ENCODE measurements around the gene PNRC1. TPM values are rescaled to one million over a fixed set of nuclear protein-coding genes. Genes with fewer than 3 reads are reported as not detected.

PNRC1 gene
- total and polyA plus RNA-seq, 2 donors (not counting 1 experiment from before 2014, with no cell fraction given): 158 to 486 TPM

DNA sequence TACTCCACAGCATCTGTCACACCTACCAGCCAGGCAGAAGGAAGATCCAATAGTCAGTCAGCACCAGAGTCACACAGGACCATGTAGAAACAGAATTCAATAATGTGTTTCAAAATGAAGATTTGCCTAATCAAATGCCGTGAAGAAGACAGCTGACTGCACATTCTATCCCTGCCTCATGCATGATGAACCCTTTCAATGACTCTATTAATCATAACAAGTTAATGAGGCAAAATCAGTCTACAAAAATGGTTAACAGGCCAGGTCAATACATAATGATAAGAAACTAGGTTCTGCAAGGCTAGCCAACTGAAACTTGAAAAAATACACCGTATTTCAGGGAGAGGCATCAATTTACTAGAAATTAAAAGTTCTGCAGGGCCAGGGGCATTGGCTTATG lies 6.7 kb upstream of the PNRC1 start:
- H3K9me3 ChIP-seq (ENCODE audit: control extremely low read depth in 1 of 3, control insufficient read depth in 2 of 3, insufficient read depth in 1 of 3, low read length in 2 of 3): no peaks in the 10 kb centered on the region
- DNase-seq (no peak), ATAC-seq (ENCODE audit: low read depth) (no peak)
- H3K27ac Mint-ChIP-seq: no peak overlapping the region
- TF ChIP-seq EZH2 (IDR thresholded peaks at IDR 0.05; ENCODE audit: borderline replicate concordance, insufficient read depth, low read depth, low read length, poor library complexity, severe bottlenecking): no peak
- TF ChIP-seq, protein P1, sequence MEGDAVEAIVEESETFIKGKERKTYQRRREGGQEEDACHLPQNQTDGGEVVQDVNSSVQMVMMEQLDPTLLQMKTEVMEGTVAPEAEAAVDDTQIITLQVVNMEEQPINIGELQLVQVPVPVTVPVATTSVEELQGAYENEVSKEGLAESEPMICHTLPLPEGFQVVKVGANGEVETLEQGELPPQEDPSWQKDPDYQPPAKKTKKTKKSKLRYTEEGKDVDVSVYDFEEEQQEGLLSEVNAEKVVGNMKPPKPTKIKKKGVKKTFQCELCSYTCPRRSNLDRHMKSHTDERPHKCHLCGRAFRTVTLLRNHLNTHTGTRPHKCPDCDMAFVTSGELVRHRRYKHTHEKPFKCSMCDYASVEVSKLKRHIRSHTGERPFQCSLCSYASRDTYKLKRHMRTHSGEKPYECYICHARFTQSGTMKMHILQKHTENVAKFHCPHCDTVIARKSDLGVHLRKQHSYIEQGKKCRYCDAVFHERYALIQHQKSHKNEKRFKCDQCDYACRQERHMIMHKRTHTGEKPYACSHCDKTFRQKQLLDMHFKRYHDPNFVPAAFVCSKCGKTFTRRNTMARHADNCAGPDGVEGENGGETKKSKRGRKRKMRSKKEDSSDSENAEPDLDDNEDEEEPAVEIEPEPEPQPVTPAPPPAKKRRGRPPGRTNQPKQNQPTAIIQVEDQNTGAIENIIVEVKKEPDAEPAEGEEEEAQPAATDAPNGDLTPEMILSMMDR (IDR thresholded peaks at IDR 0.05): no peak
- no peak overlapping the region for H3K9ac ChIP-seq (ENCODE audit: low read length)
- WGBS (ENCODE audit: insufficient coverage): 10% methylated on average over 1 of the region's 2 CpGs
- no peaks in the 10 kb centered on the region for H3K27me3 Mint-ChIP-seq
- H3K4me3 Mint-ChIP-seq: no peak overlapping the region
- CTCF ChIA-PET: no interaction called here
- H4K20me1 ChIP-seq (ENCODE audit: control insufficient read depth, insufficient read depth, low read length, poor library complexity, severe bottlenecking): no peaks in the 10 kb centered on the region
- H3K27ac ChIP-seq (ENCODE audit: low read length in 2 of 2): no peak overlapping the region
- POLR2A ChIA-PET: interaction anchor here (0.6 kb wide), 1 partner anchor 1867 kb away, joined by 5 read pairs; no protein-coding TSS in a partner anchor
- no peak overlapping the region for H2AFZ ChIP-seq (ENCODE audit: insufficient read depth, low read depth, low read length, poor library complexity, severe bottlenecking)
- intact Hi-C loops (cut with micrococcal nuclease): no loop called here
- no peaks in the 10 kb centered on the region for H3K9me3 Mint-ChIP-seq (ENCODE audit: insufficient read depth)
- no peak overlapping the region for H3K4me3 ChIP-seq (ENCODE audit: control extremely low read depth in 1 of 5, extremely low read depth in 1 of 5, insufficient read depth in 1 of 5, low read depth in 2 of 5, low read length in 4 of 5)
- H3K36me3 ChIP-seq (replicated peaks in 1 of 2; ENCODE audit: control extremely low read depth in 1 of 2, control insufficient read depth in 1 of 2, extremely low read depth in 1 of 2, insufficient read depth in 2 of 2, low read length in 1 of 2): no peaks in the 10 kb centered on the region
- H3K4me1 Mint-ChIP-seq: peaks cover 5% of the 10 kb centered on the region
- no peak overlapping the region for H3K4me2 ChIP-seq (replicated peaks; ENCODE audit: low read depth, low read length, poor library complexity, severe bottlenecking)
- H3K27me3 ChIP-seq (replicated peaks in 1 of 4; ENCODE audit: control extremely low read depth in 1 of 4, control insufficient read depth in 3 of 4, insufficient read depth in 4 of 4, low read length in 3 of 4): no peaks in the 10 kb centered on the region
- peaks cover 16% of the 10 kb centered on the region for H3K79me2 ChIP-seq (ENCODE audit: control insufficient read depth, insufficient read depth, low read length)
- H3K4me1 ChIP-seq (ENCODE audit: control insufficient read depth in 2 of 2, insufficient read depth in 2 of 2, low read length in 2 of 2): peaks cover 0 to 4% of the 10 kb centered on the region in 2 donors

DNA sequence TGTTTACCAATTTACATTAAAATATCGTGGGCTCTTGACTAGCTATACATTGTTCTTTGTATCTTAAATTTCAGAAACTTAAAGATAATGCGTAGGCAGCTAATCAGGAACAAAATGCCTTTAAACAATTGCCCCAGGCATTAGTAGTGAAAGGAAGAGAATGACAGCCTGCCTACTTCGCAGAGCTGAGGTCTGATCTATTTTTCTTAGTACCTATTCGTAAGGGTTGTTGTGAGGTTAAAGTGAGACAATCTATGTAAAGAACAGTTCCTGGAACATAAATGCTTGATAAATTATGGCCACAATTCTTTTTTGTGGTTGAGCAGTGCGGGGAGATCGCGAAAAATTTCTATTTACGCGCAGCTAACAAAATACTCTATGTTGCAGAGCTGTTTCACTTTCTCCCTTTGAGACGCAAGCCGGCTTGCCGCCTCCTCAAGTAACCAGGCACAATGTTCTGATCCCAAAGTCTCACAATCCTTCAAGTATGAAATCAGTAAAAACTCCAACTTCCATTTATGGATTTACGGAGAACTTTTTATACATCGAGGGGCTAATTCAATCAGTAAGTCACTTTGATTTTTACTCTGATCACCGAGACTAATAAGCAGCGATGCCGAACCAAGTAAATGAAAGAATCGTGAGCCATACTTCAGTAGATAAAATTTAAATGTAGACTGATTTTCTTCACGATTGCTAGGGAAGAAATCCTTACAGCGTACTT lies 878 bp upstream of the PNRC1 start:
- H3K4me3 ChIP-seq (ENCODE audit: control extremely low read depth in 1 of 5, extremely low read depth in 1 of 5, insufficient read depth in 1 of 5, low read depth in 2 of 5, low read length in 4 of 5): peak overlapping the region; percentile 79 to 100 (median 98)

More for the DNA sequence above, 878 bp upstream of the PNRC1 start:
- Histone ChIP-seq H3K9ac (ENCODE audit: low read length) (peak overlapping the region; percentile 100), H3K27me3 (replicated peaks in 1 of 4; ENCODE audit: control extremely low read depth in 1 of 4, control insufficient read depth in 3 of 4, insufficient read depth in 4 of 4, low read length in 3 of 4) (no peaks in the 10 kb centered on the region), H4K20me1 (ENCODE audit: control insufficient read depth, insufficient read depth, low read length, poor library complexity, severe bottlenecking) (peaks cover 33% of the 10 kb centered on the region), H2AFZ (ENCODE audit: insufficient read depth, low read depth, low read length, poor library complexity, severe bottlenecking) (peak overlapping the region; percentile 85), H3K4me1 (ENCODE audit: control insufficient read depth in 2 of 2, insufficient read depth in 2 of 2, low read length in 2 of 2) (peaks cover 22 to 23% of the 10 kb centered on the region in 2 donors), H3K36me3 (replicated peaks in 1 of 2; ENCODE audit: control extremely low read depth in 1 of 2, control insufficient read depth in 1 of 2, extremely low read depth in 1 of 2, insufficient read depth in 2 of 2, low read length in 1 of 2) (peaks cover 0 to 25% of the 10 kb centered on the region in 2 experiments), H3K79me2 (ENCODE audit: control insufficient read depth, insufficient read depth, low read length) (peaks cover 55% of the 10 kb centered on the region), H3K27ac (ENCODE audit: low read length in 2 of 2) (peak overlapping the region; percentile 99), H3K9me3 (ENCODE audit: control extremely low read depth in 1 of 3, control insufficient read depth in 2 of 3, insufficient read depth in 1 of 3, low read length in 2 of 3) (no peaks in the 10 kb centered on the region), H3K4me2 (replicated peaks; ENCODE audit: low read depth, low read length, poor library complexity, severe bottlenecking) (peak overlapping the region; percentile 81)
- Mint-ChIP-seq H3K9me3 (ENCODE audit: insufficient read depth) (no peaks in the 10 kb centered on the region), H3K27me3 (no peaks in the 10 kb centered on the region), H3K27ac (peak overlapping the region; percentile 98), H3K4me3 (peak overlapping the region; percentile 99), H3K4me1 (peaks cover 30% of the 10 kb centered on the region)
- DNase-seq (peak; percentile 73), ATAC-seq (ENCODE audit: low read depth) (no peak)
- CTCF ChIA-PET: interaction anchor here (0.6 to 6.4 kb wide), 18 partner anchors 27 to 1173 kb away, joined by 3 to 33 read pairs (median 4); partner anchors contain the start of genes PM20D2, RNGTT and UBE2J1
- TF ChIP-seq, protein P1 (IDR thresholded peaks at IDR 0.05): no peak
- no peak for TF ChIP-seq EZH2 (IDR thresholded peaks at IDR 0.05; ENCODE audit: borderline replicate concordance, insufficient read depth, low read depth, low read length, poor library complexity, severe bottlenecking)
- WGBS (ENCODE audit: insufficient coverage): 0% methylated on average over 9 of the region's 20 CpGs
- POLR2A ChIA-PET: interaction anchor here (0.6 to 3.1 kb wide), 12 partner anchors 9 to 1377 kb away, joined by 3 to 40 read pairs (median 5); partner anchors contain the start of genes AKIRIN2, LYRM2, PM20D2 and RNGTT
- intact Hi-C loops (cut with micrococcal nuclease): loop anchor here (1.0 to 10.0 kb wide), 8 partner anchors 67 to 1925 kb away; partner anchors contain the start of genes AKIRIN2, CASP8AP2, PM20D2 and RNGTT
